Activated CD8-positive, alpha-beta T cell treated with anti-CD3 and anti-CD28 coated beads, Interleukin-2, amount 10 ng/mL, durations not matched to agents 7 days and 5 days (primary cell): ENCODE measurements around the gene CTTN. TPM values are rescaled to one million over a fixed set of nuclear protein-coding genes. Genes with fewer than 3 reads are reported as not detected.

Source experiments
- ATAC-seq: fragments of 150-1000 bp; cut with Tn5 transposase; one replicate; pipeline ENCODE4 v1.10.0; 2021; ENCODE audit warnings: moderate library complexity
- CTCF ChIA-PET: fragments of 350-600 bp; sonication (Branson Sonifier 250); formaldehyde crosslinking; loops from one replicate; lab custom pipeline; 2021; ENCODE audit warnings: antibody characterized with exemption; lab: Charles Lee
- POLR2A ChIA-PET: fragments of 350-600 bp; sonication (Branson Sonifier 250); formaldehyde crosslinking; loops from one replicate; lab custom pipeline; 2021; ENCODE audit warnings: antibody characterized with exemption; lab: Charles Lee
- DNase-seq: peaks from one replicate; pipeline ENCODE4 v3.0.0-alpha.2; 2020
- H3K27ac Mint-ChIP-seq: one replicate; pipeline ENCODE4 v1.8.0; 2021; ENCODE audit warnings: mild to moderate bottlenecking, mixed read lengths
- H3K27me3 Mint-ChIP-seq: one replicate; pipeline ENCODE4 v1.8.0; 2021; ENCODE audit warnings: low read depth, mixed read lengths
- H3K36me3 Mint-ChIP-seq: one replicate; pipeline ENCODE4 v1.8.0; 2021; ENCODE audit warnings: low read depth, mixed read lengths
- H3K4me1 Mint-ChIP-seq: one replicate; pipeline ENCODE4 v1.8.0; 2021; ENCODE audit warnings: low read depth, mixed read lengths
- H3K4me3 Mint-ChIP-seq: one replicate; pipeline ENCODE4 v1.8.0; 2021; ENCODE audit warnings: mild to moderate bottlenecking, mixed read lengths
- H3K9me3 Mint-ChIP-seq: one replicate; pipeline ENCODE4 v1.8.0; 2022; ENCODE audit warnings: mixed read lengths; ENCODE audit not compliant: insufficient read depth
- total RNA-seq, 2 experiments: library from RNA; stranded (reverse); gene quantifications; one replicate each; pipeline ENCODE4 v1.2.3, GENCODE V29; 2021

The CTTN gene
- total RNA-seq: not detected

- DNase-seq (peak; percentile 65), ATAC-seq (peak; percentile 76)
- Mint-ChIP-seq H3K27me3 (peaks cover 59% of the 10 kb centered on the region), H3K9me3 (no peaks in the 10 kb centered on the region), H3K4me1 (peaks cover 27% of the 10 kb centered on the region), H3K36me3 (no peaks in the 10 kb centered on the region), H3K4me3 (peak within 1 kb of the TSS; percentile 60), H3K27ac (peak within 1 kb of the TSS; percentile 61)
- ChIA-PET CTCF (no interaction called here), POLR2A (interaction anchor here (0.5 kb wide), 1 partner anchor 111 kb away, joined by 3 read pairs; no protein-coding TSS in a partner anchor)
Observed at GRCh38 chr11:70397983-70398833, at the start of gene CTTN. Gene CTTN, plus strand, starts transcription at chr11:70398529. Its CDS starts 8,769 bp downstream, at chr11:70407298.

GRCh38 chr11:70348608-70349007, 49.7 kb upstream of the CTTN start:
- no peaks in the 10 kb centered on the region for H3K9me3 Mint-ChIP-seq
- POLR2A ChIA-PET: no interaction called here
- H3K27ac Mint-ChIP-seq: no peak overlapping the region

GRCh38 chr11:70351646-70352045, 46.7 kb upstream of the CTTN start:
- ATAC-seq: no peak
- no peak for DNase-seq
- no peak overlapping the region for H3K27ac Mint-ChIP-seq
- no peaks in the 10 kb centered on the region for H3K9me3 Mint-ChIP-seq
- ChIA-PET POLR2A (interaction anchor here (0.6 kb wide), 1 partner anchor 363 kb away, joined by 4 read pairs; no protein-coding TSS in a partner anchor), CTCF (interaction anchor here (1.2 kb wide), 1 partner anchor 10 kb away, joined by 4 read pairs; no protein-coding TSS in a partner anchor)
- no peaks in the 10 kb centered on the region for H3K27me3 Mint-ChIP-seq
- no peak overlapping the region for H3K4me3 Mint-ChIP-seq
- H3K36me3 Mint-ChIP-seq: peaks cover 44% of the 10 kb centered on the region
- H3K4me1 Mint-ChIP-seq: no peaks in the 10 kb centered on the region

More at GRCh38 chr11:70348608-70349007, 49.7 kb upstream of the CTTN start:
- DNase-seq (no peak), ATAC-seq (no peak)
- H3K36me3 Mint-ChIP-seq: peaks cover 37% of the 10 kb centered on the region
- no peaks in the 10 kb centered on the region for H3K27me3 Mint-ChIP-seq
- CTCF ChIA-PET: no interaction called here
- H3K4me1 Mint-ChIP-seq: no peaks in the 10 kb centered on the region
- H3K4me3 Mint-ChIP-seq: no peak overlapping the region

- DNase-seq: no peak
- ChIA-PET POLR2A (no interaction called here), CTCF (interaction anchor here (1.2 kb wide), 1 partner anchor 10 kb away, joined by 4 read pairs; no protein-coding TSS in a partner anchor)
Observed at GRCh38 chr11:70352100-70352499, 46.2 kb upstream of the CTTN start.

GRCh38 chr11:70352601-70353000, 45.7 kb upstream of the CTTN start:
- Mint-ChIP-seq H3K4me3 (no peak overlapping the region), H3K36me3 (peaks cover 41% of the 10 kb centered on the region), H3K4me1 (no peaks in the 10 kb centered on the region), H3K27ac (no peak overlapping the region), H3K27me3 (no peaks in the 10 kb centered on the region), H3K9me3 (no peaks in the 10 kb centered on the region)
- no peak for DNase-seq
- ChIA-PET POLR2A (no interaction called here), CTCF (no interaction called here)
- no peak for ATAC-seq

More at GRCh38 chr11:70352100-70352499, 46.2 kb upstream of the CTTN start:
- Mint-ChIP-seq H3K4me1 (no peaks in the 10 kb centered on the region), H3K4me3 (no peak overlapping the region), H3K27ac (no peak overlapping the region), H3K36me3 (peaks cover 44% of the 10 kb centered on the region), H3K9me3 (no peaks in the 10 kb centered on the region), H3K27me3 (no peaks in the 10 kb centered on the region)
- no peak for ATAC-seq

- Mint-ChIP-seq H3K27ac (no peak overlapping the region), H3K27me3 (no peaks in the 10 kb centered on the region), H3K9me3 (no peaks in the 10 kb centered on the region), H3K4me1 (no peaks in the 10 kb centered on the region), H3K36me3 (peaks cover 40% of the 10 kb centered on the region), H3K4me3 (no peak overlapping the region)
- DNase-seq (no peak), ATAC-seq (no peak)
- ChIA-PET CTCF (no interaction called here), POLR2A (no interaction called here)
Observed at GRCh38 chr11:70353329-70353728, 45.0 kb upstream of the CTTN start.

GRCh38 chr11:70353900-70354568, 44.3 kb upstream of the CTTN start:
- DNase-seq (no peak), ATAC-seq (no peak)
- Mint-ChIP-seq H3K27me3 (no peaks in the 10 kb centered on the region), H3K27ac (no peak overlapping the region), H3K4me1 (no peaks in the 10 kb centered on the region), H3K9me3 (no peaks in the 10 kb centered on the region), H3K36me3 (peaks cover 44% of the 10 kb centered on the region), H3K4me3 (no peak overlapping the region)
- ChIA-PET POLR2A (no interaction called here), CTCF (no interaction called here)

- Mint-ChIP-seq H3K27me3 (no peaks in the 10 kb centered on the region), H3K4me3 (no peak overlapping the region), H3K27ac (no peak overlapping the region), H3K9me3 (no peaks in the 10 kb centered on the region), H3K4me1 (no peaks in the 10 kb centered on the region), H3K36me3 (peaks cover 46% of the 10 kb centered on the region)
- no peak for ATAC-seq
- CTCF ChIA-PET: no interaction called here
- DNase-seq: no peak
- POLR2A ChIA-PET: no interaction called here
Observed at GRCh38 chr11:70354629-70355028, 43.7 kb upstream of the CTTN start.

GRCh38 chr11:70358753-70359152, 39.6 kb upstream of the CTTN start:
- H3K4me3 Mint-ChIP-seq: no peak overlapping the region
- POLR2A ChIA-PET: no interaction called here
- H3K9me3 Mint-ChIP-seq: no peaks in the 10 kb centered on the region
- CTCF ChIA-PET: no interaction called here
- DNase-seq: no peak
- H3K27me3 Mint-ChIP-seq: no peaks in the 10 kb centered on the region
- peaks cover under 1% of the 10 kb centered on the region for H3K4me1 Mint-ChIP-seq
- ATAC-seq: no peak
- H3K36me3 Mint-ChIP-seq: peaks cover 59% of the 10 kb centered on the region
- H3K27ac Mint-ChIP-seq: no peak overlapping the region

- H3K4me3 Mint-ChIP-seq: no peak overlapping the region
- no peak for ATAC-seq
- CTCF ChIA-PET: no interaction called here
- peaks cover 1% of the 10 kb centered on the region for H3K27me3 Mint-ChIP-seq
- peaks cover 9% of the 10 kb centered on the region for H3K4me1 Mint-ChIP-seq
- H3K36me3 Mint-ChIP-seq: peaks cover 59% of the 10 kb centered on the region
- POLR2A ChIA-PET: no interaction called here
- H3K9me3 Mint-ChIP-seq: no peaks in the 10 kb centered on the region
- no peak overlapping the region for H3K27ac Mint-ChIP-seq
- DNase-seq: no peak
Observed at GRCh38 chr11:70359451-70360205, 38.7 kb upstream of the CTTN start.

GRCh38 chr11:70360211-70360610, 38.1 kb upstream of the CTTN start:
- Mint-ChIP-seq H3K27me3 (peaks cover 3% of the 10 kb centered on the region), H3K27ac (no peak overlapping the region), H3K4me1 (peaks cover 15% of the 10 kb centered on the region), H3K36me3 (peaks cover 60% of the 10 kb centered on the region), H3K4me3 (no peak overlapping the region), H3K9me3 (no peaks in the 10 kb centered on the region)
- no peak for ATAC-seq
- ChIA-PET CTCF (no interaction called here), POLR2A (no interaction called here)
- no peak for DNase-seq
